Measurements from ENCODE around the gene HOXB9. TPM values are rescaled to one million over a fixed set of nuclear protein-coding genes. Genes with fewer than 3 reads are reported as not detected.

The HOXB9 gene
- total RNA-seq, 4 donors from 2014 or later: 13.7 to 47.5 (median 24.9) TPM

DNA sequence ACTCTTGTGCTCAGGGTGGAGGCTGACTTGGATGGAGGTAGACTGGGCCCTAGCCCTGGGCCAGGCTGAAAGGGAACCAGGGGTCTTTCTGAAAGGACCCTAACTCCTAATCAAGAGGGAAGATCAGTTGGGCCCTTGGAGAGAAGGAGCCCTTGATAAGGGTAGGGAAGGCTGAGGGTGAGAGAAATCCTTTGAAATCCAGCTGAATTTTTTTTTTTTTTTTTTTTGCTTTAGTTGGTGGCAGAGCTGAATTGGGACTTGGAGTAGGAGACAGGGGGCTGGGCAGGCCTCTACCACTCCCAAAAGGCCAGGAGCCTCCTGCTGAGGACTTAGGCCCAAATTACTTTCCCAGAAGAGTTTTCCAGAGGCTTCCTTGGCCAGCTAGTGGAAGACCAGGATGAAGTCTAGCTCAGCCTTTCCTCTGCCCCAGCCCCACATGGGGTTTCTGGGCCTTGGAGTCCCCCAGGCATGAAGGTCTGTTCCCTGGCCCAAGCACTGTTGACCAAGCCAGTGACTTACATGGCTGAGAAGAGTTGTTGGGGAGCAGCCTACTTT lies 35.5 kb downstream of the HOXB9 start:
- Histone ChIP-seq H3K27ac (peak overlapping the region; percentile 34 to 92 (median 66)), H3K36me3 (peaks cover 0 to 18% (median 0%) of the 10 kb centered on the region in 3 donors), H3K9me3 (no peaks in the 10 kb centered on the region), H3K27me3 (no peaks in the 10 kb centered on the region), H3K4me1 (peaks cover 0 to 49% (median 10%) of the 10 kb centered on the region in 4 donors), H3K4me3 (peak overlapping the region in 2 of 4 donors; percentile 33 to 66)
- TF ChIP-seq, protein P1, sequence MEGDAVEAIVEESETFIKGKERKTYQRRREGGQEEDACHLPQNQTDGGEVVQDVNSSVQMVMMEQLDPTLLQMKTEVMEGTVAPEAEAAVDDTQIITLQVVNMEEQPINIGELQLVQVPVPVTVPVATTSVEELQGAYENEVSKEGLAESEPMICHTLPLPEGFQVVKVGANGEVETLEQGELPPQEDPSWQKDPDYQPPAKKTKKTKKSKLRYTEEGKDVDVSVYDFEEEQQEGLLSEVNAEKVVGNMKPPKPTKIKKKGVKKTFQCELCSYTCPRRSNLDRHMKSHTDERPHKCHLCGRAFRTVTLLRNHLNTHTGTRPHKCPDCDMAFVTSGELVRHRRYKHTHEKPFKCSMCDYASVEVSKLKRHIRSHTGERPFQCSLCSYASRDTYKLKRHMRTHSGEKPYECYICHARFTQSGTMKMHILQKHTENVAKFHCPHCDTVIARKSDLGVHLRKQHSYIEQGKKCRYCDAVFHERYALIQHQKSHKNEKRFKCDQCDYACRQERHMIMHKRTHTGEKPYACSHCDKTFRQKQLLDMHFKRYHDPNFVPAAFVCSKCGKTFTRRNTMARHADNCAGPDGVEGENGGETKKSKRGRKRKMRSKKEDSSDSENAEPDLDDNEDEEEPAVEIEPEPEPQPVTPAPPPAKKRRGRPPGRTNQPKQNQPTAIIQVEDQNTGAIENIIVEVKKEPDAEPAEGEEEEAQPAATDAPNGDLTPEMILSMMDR (IDR thresholded peaks at IDR 0.05): no peak
- no peak for TF ChIP-seq POLR2A (IDR thresholded peaks at IDR 0.05)
- no peak for DNase-seq

- Histone ChIP-seq H3K4me3 (peak within 1 kb of the TSS in 2 of 4 donors; percentile 33 to 66), H3K27ac (peak within 1 kb of the TSS; percentile 34 to 92 (median 66))
Observed at GRCh38 chr17:48589831-48590606, 36.1 kb downstream of the HOXB9 start, which contains the start of gene HOXB3. Gene HOXB3 (minus strand): TSS chr17:48590241. CDS start chr17:48552474, 37,767 bp downstream.

DNA sequence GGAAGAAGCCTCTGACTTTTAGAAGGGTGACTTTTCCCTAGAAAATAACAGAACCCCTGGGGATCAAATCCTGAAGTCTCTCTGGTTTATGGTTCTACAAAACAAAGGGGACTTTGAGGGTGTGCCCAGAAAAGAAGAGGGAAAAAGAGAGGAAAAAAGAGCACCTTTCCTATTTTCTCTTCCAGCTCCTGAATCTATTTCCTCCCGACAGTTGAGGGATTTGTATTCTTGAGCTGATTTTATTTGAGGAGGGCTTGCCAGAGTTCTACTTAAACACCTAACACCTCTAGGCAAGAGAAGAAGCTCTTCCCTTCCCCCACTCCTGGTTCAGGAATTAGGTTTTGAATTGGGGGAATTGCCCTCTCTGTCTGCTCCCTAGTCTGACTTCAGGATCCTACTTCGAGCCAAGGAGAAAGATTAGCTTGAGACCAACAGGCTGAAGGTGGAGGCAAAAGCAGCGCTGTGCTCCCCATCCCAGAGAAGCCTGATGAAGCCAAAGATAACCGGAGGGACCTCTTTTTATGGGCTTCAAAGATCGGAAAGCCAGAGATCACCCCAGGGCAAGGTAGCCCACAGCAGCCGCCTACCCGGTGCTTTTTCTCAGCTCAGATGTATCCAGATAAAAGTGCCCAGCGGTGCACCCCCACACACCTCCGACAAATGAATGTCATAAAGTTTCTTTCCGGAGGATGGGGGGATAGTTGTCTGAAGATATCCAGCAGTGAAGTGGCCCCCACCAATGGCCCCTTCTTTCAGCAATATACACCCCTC lies 36.9 kb downstream of the HOXB9 start:
- Histone ChIP-seq H3K27me3 (no peaks in the 10 kb centered on the region), H3K27ac (peak overlapping the region; percentile 14 to 92 (median 62)), H3K4me3 (peak overlapping the region in 2 of 4 donors; percentile 33 to 66), H3K9me3 (no peaks in the 10 kb centered on the region), H3K36me3 (peaks cover 0 to 12% (median 0%) of the 10 kb centered on the region in 3 donors), H3K4me1 (peaks cover 0 to 54% (median 10%) of the 10 kb centered on the region in 4 donors)
- DNase-seq: peak in 1 of 3 donors; percentile 43
- TF ChIP-seq, protein P1 (IDR thresholded peaks at IDR 0.05): no peak
- no peak for TF ChIP-seq POLR2A (IDR thresholded peaks at IDR 0.05)

More at GRCh38 chr17:48589831-48590606, 36.1 kb downstream of the HOXB9 start, which contains the start of gene HOXB3:
- DNase-seq: peak in 2 of 3 donors; percentile 45 to 56
- TF ChIP-seq POLR2A (IDR thresholded peaks at IDR 0.05): no peak
- TF ChIP-seq, protein P1 (IDR thresholded peaks at IDR 0.05): no peak
- Histone ChIP-seq H3K36me3 (peaks cover 0 to 14% (median 0%) of the 10 kb centered on the region in 3 donors), H3K4me1 (peaks cover 0 to 48% (median 10%) of the 10 kb centered on the region in 4 donors), H3K27me3 (no peaks in the 10 kb centered on the region), H3K9me3 (no peaks in the 10 kb centered on the region)

DNA sequence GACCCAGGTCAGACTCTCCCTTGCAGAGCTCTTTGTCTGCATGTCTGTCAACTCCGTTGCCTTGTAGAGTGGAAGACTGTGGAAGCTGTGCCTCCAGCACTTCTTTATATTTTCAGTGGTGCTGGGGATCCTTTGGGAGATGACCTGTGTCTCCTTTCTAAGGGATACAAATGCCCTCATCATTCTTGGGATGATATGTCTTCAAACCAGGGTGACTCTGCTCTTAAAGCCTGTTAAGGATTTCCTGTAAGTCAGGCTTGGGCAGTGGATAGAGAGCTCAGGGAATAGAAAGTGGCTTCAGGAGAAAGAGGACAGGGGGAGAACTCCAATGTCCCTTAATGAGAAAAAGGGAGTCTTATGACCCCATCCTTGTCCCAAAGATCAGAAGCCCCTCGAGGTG lies 37.6 kb downstream of the HOXB9 start:
- Histone ChIP-seq H3K27me3 (no peaks in the 10 kb centered on the region), H3K9me3 (no peaks in the 10 kb centered on the region), H3K27ac (peak overlapping the region; percentile 11 to 92 (median 54)), H3K4me1 (peaks cover 0 to 60% (median 9%) of the 10 kb centered on the region in 4 donors), H3K36me3 (peaks cover 0 to 12% (median 0%) of the 10 kb centered on the region in 3 donors), H3K4me3 (peak overlapping the region in 1 of 4 donors; percentile 66)
- TF ChIP-seq POLR2A (IDR thresholded peaks at IDR 0.05): no peak
- TF ChIP-seq, protein P1 (IDR thresholded peaks at IDR 0.05): no peak
- DNase-seq: no peak

- Histone ChIP-seq H3K27me3 (no peaks in the 10 kb centered on the region), H3K9me3 (no peaks in the 10 kb centered on the region), H3K27ac (peak overlapping the region; percentile 11 to 92 (median 54)), H3K36me3 (peaks cover 0 to 12% (median 0%) of the 10 kb centered on the region in 3 donors), H3K4me3 (peak overlapping the region in 2 of 4 donors; percentile 10 to 66), H3K4me1 (peaks cover 0 to 64% (median 7%) of the 10 kb centered on the region in 4 donors)
- peak in 1 of 3 donors; percentile 45 for DNase-seq
- TF ChIP-seq, protein P1 (IDR thresholded peaks at IDR 0.05): no peak
- TF ChIP-seq POLR2A (IDR thresholded peaks at IDR 0.05): peak in 1 of 2 donors; percentile 1
Observed at GRCh38 chr17:48588074-48588415, 38.1 kb downstream of the HOXB9 start.
